ENCODE results near the gene VCAN.

Gene VCAN

GRCh38 chr5:83554686-83555085, 83.1 kb downstream of the VCAN start:
- Histone ChIP-seq H3K36me3 (ENCODE audit: control insufficient read depth, low read depth, low read length) (peaks cover 84% of the 10 kb centered on the region), H3K9me3 (ENCODE audit: control insufficient read depth, low read depth, low read length) (no peaks in the 10 kb centered on the region), H3K9ac (ENCODE audit: low read length) (no peak overlapping the region), H3K4me3 (ENCODE audit: low read length) (no peak overlapping the region), H3K27me3 (ENCODE audit: control insufficient read depth, insufficient read depth, low read length) (no peaks in the 10 kb centered on the region), H3K27ac (ENCODE audit: low read length) (no peak overlapping the region), H3K4me1 (ENCODE audit: control insufficient read depth, low read depth, low read length) (no peaks in the 10 kb centered on the region)

GRCh38 chr5:83555263-83555662, 83.7 kb downstream of the VCAN start:
- Histone ChIP-seq H3K27me3 (ENCODE audit: control insufficient read depth, insufficient read depth, low read length) (no peaks in the 10 kb centered on the region), H3K27ac (ENCODE audit: low read length) (no peak overlapping the region), H3K9me3 (ENCODE audit: control insufficient read depth, low read depth, low read length) (no peaks in the 10 kb centered on the region), H3K4me1 (ENCODE audit: control insufficient read depth, low read depth, low read length) (no peaks in the 10 kb centered on the region), H3K36me3 (ENCODE audit: control insufficient read depth, low read depth, low read length) (peaks cover 82% of the 10 kb centered on the region), H3K4me3 (ENCODE audit: low read length) (no peak overlapping the region), H3K9ac (ENCODE audit: low read length) (no peak overlapping the region)

GRCh38 chr5:83556190-83556589, 84.6 kb downstream of the VCAN start:
- Histone ChIP-seq H3K4me3 (ENCODE audit: low read length) (no peak overlapping the region), H3K4me1 (ENCODE audit: control insufficient read depth, low read depth, low read length) (no peaks in the 10 kb centered on the region), H3K9me3 (ENCODE audit: control insufficient read depth, low read depth, low read length) (no peaks in the 10 kb centered on the region), H3K36me3 (ENCODE audit: control insufficient read depth, low read depth, low read length) (peaks cover 89% of the 10 kb centered on the region), H3K27ac (ENCODE audit: low read length) (no peak overlapping the region), H3K27me3 (ENCODE audit: control insufficient read depth, insufficient read depth, low read length) (no peaks in the 10 kb centered on the region), H3K9ac (ENCODE audit: low read length) (no peak overlapping the region)

- Histone ChIP-seq H3K27me3 (ENCODE audit: control insufficient read depth, insufficient read depth, low read length) (no peaks in the 10 kb centered on the region), H3K36me3 (ENCODE audit: control insufficient read depth, low read depth, low read length) (peaks cover 91% of the 10 kb centered on the region), H3K9me3 (ENCODE audit: control insufficient read depth, low read depth, low read length) (no peaks in the 10 kb centered on the region), H3K4me1 (ENCODE audit: control insufficient read depth, low read depth, low read length) (no peaks in the 10 kb centered on the region), H3K27ac (ENCODE audit: low read length) (no peak overlapping the region), H3K9ac (ENCODE audit: low read length) (no peak overlapping the region), H3K4me3 (ENCODE audit: low read length) (no peak overlapping the region)
These were observed 87.7 kb downstream of the VCAN start for GRCh38 chr5:83559118-83559785.

GRCh38 chr5:83562071-83562606, 90.6 kb downstream of the VCAN start:
- peaks cover 86% of the 10 kb centered on the region for H3K36me3 ChIP-seq (ENCODE audit: control insufficient read depth, low read depth, low read length)
- H3K4me1 ChIP-seq (ENCODE audit: control insufficient read depth, low read depth, low read length) = no peaks in the 10 kb centered on the region
- no peak overlapping the region for H3K27ac ChIP-seq (ENCODE audit: low read length)
- no peaks in the 10 kb centered on the region for H3K9me3 ChIP-seq (ENCODE audit: control insufficient read depth, low read depth, low read length)
- H3K27me3 ChIP-seq (ENCODE audit: control insufficient read depth, insufficient read depth, low read length) = no peaks in the 10 kb centered on the region
- no peak overlapping the region for H3K4me3 ChIP-seq (ENCODE audit: low read length)
- no peak overlapping the region for H3K9ac ChIP-seq (ENCODE audit: low read length)

- no peaks in the 10 kb centered on the region for H3K9me3 ChIP-seq (ENCODE audit: control insufficient read depth, low read depth, low read length)
- H3K4me3 ChIP-seq (ENCODE audit: low read length) = no peak overlapping the region
- H3K27me3 ChIP-seq (ENCODE audit: control insufficient read depth, insufficient read depth, low read length) = no peaks in the 10 kb centered on the region
- H3K4me1 ChIP-seq (ENCODE audit: control insufficient read depth, low read depth, low read length) = no peaks in the 10 kb centered on the region
- peaks cover 82% of the 10 kb centered on the region for H3K36me3 ChIP-seq (ENCODE audit: control insufficient read depth, low read depth, low read length)
- H3K27ac ChIP-seq (ENCODE audit: low read length) = no peak overlapping the region
- no peak overlapping the region for H3K9ac ChIP-seq (ENCODE audit: low read length)
These were observed 91.4 kb downstream of the VCAN start for GRCh38 chr5:83562791-83563557.

- H3K36me3 ChIP-seq (ENCODE audit: control insufficient read depth, low read depth, low read length) = peaks cover 83% of the 10 kb centered on the region
- no peak overlapping the region for H3K4me3 ChIP-seq (ENCODE audit: low read length)
- H3K27ac ChIP-seq (ENCODE audit: low read length) = no peak overlapping the region
These were observed 92.1 kb downstream of the VCAN start for GRCh38 chr5:83563631-83564030.

GRCh38 chr5:83564069-83564749, 92.7 kb downstream of the VCAN start:
- Histone ChIP-seq H3K4me1 (ENCODE audit: control insufficient read depth, low read depth, low read length) (no peaks in the 10 kb centered on the region), H3K36me3 (ENCODE audit: control insufficient read depth, low read depth, low read length) (peaks cover 81% of the 10 kb centered on the region), H3K27me3 (ENCODE audit: control insufficient read depth, insufficient read depth, low read length) (no peaks in the 10 kb centered on the region), H3K27ac (ENCODE audit: low read length) (no peak overlapping the region), H3K9me3 (ENCODE audit: control insufficient read depth, low read depth, low read length) (no peaks in the 10 kb centered on the region), H3K9ac (ENCODE audit: low read length) (no peak overlapping the region), H3K4me3 (ENCODE audit: low read length) (no peak overlapping the region)

More at GRCh38 chr5:83563631-83564030, 92.1 kb downstream of the VCAN start:
- H3K9me3 ChIP-seq (ENCODE audit: control insufficient read depth, low read depth, low read length) = no peaks in the 10 kb centered on the region
- H3K9ac ChIP-seq (ENCODE audit: low read length) = no peak overlapping the region
- H3K27me3 ChIP-seq (ENCODE audit: control insufficient read depth, insufficient read depth, low read length) = no peaks in the 10 kb centered on the region
- H3K4me1 ChIP-seq (ENCODE audit: control insufficient read depth, low read depth, low read length) = no peaks in the 10 kb centered on the region

GRCh38 chr5:83567741-83568140, 96.2 kb downstream of the VCAN start:
- Histone ChIP-seq H3K4me3 (ENCODE audit: low read length) (no peak overlapping the region), H3K9me3 (ENCODE audit: control insufficient read depth, low read depth, low read length) (no peaks in the 10 kb centered on the region), H3K36me3 (ENCODE audit: control insufficient read depth, low read depth, low read length) (peaks cover 83% of the 10 kb centered on the region), H3K9ac (ENCODE audit: low read length) (no peak overlapping the region), H3K27ac (ENCODE audit: low read length) (no peak overlapping the region), H3K27me3 (ENCODE audit: control insufficient read depth, insufficient read depth, low read length) (no peaks in the 10 kb centered on the region), H3K4me1 (ENCODE audit: control insufficient read depth, low read depth, low read length) (no peaks in the 10 kb centered on the region)

GRCh38 chr5:83568186-83568585, 96.6 kb downstream of the VCAN start:
- H3K9ac ChIP-seq (ENCODE audit: low read length) = no peak overlapping the region
- H3K4me3 ChIP-seq (ENCODE audit: low read length) = no peak overlapping the region
- no peaks in the 10 kb centered on the region for H3K4me1 ChIP-seq (ENCODE audit: control insufficient read depth, low read depth, low read length)
- no peaks in the 10 kb centered on the region for H3K9me3 ChIP-seq (ENCODE audit: control insufficient read depth, low read depth, low read length)
- H3K27me3 ChIP-seq (ENCODE audit: control insufficient read depth, insufficient read depth, low read length) = no peaks in the 10 kb centered on the region
- H3K27ac ChIP-seq (ENCODE audit: low read length) = no peak overlapping the region
- peaks cover 82% of the 10 kb centered on the region for H3K36me3 ChIP-seq (ENCODE audit: control insufficient read depth, low read depth, low read length)

GRCh38 chr5:83570916-83571315, 99.4 kb downstream of the VCAN start:
- Histone ChIP-seq H3K36me3 (ENCODE audit: control insufficient read depth, low read depth, low read length) (peaks cover 88% of the 10 kb centered on the region), H3K4me1 (ENCODE audit: control insufficient read depth, low read depth, low read length) (no peaks in the 10 kb centered on the region), H3K9ac (ENCODE audit: low read length) (no peak overlapping the region), H3K9me3 (ENCODE audit: control insufficient read depth, low read depth, low read length) (no peaks in the 10 kb centered on the region), H3K27me3 (ENCODE audit: control insufficient read depth, insufficient read depth, low read length) (no peaks in the 10 kb centered on the region), H3K27ac (ENCODE audit: low read length) (no peak overlapping the region), H3K4me3 (ENCODE audit: low read length) (no peak overlapping the region)
